ENCODE data around the gene HEATR3.
A peak's percentile ranks its signal among the peaks of the same experiment; 100 is the strongest.

HEATR3 gene

GRCh38 chr16:50066482-50067289 lies 916 bp downstream of the HEATR3 start:
- TF ChIP-seq CTCF (IDR thresholded peaks at IDR 0.05) = no peak
- Histone ChIP-seq H3K27ac (peak overlapping the region; percentile 78 to 86), H3K27me3 (no peaks in the 10 kb centered on the region), H3K9me3 (no peaks in the 10 kb centered on the region), H3K4me3 (peak overlapping the region; percentile 84 to 94), H3K4me1 (peaks cover 0 to 24% (median 12%) of the 10 kb centered on the region in 4 donors), H3K36me3 (peaks cover 0 to 18% (median 5%) of the 10 kb centered on the region in 3 donors)
- intact Hi-C loops (cut with DNase I; ENCODE audit: low total_unique reads) = no loop called here
- no peak for DNase-seq

GRCh38 chr16:50067290-50067853 lies 1.6 kb downstream of the HEATR3 start:
- no peak for DNase-seq
- H3K4me3 ChIP-seq = peak overlapping the region; percentile 84 to 94
- no peaks in the 10 kb centered on the region for H3K9me3 ChIP-seq
- peaks cover 0 to 24% (median 12%) of the 10 kb centered on the region in 4 donors for H3K4me1 ChIP-seq
- peak; percentile 21 to 25 for TF ChIP-seq CTCF (IDR thresholded peaks at IDR 0.05)
- H3K36me3 ChIP-seq = peaks cover 0 to 18% (median 5%) of the 10 kb centered on the region in 3 donors
- intact Hi-C loops (cut with DNase I; ENCODE audit: low total_unique reads) = no loop called here
- H3K27me3 ChIP-seq = no peaks in the 10 kb centered on the region
- H3K27ac ChIP-seq = no peak overlapping the region

GRCh38 chr16:50068550-50068949 lies 2.8 kb downstream of the HEATR3 start:
- H3K27ac ChIP-seq = no peak overlapping the region
- intact Hi-C loops (cut with DNase I; ENCODE audit: low total_unique reads) = no loop called here
- no peak overlapping the region for H3K4me3 ChIP-seq
- H3K9me3 ChIP-seq = no peaks in the 10 kb centered on the region
- no peaks in the 10 kb centered on the region for H3K27me3 ChIP-seq
- DNase-seq = no peak
- no peak for TF ChIP-seq CTCF (IDR thresholded peaks at IDR 0.05)
- H3K4me1 ChIP-seq = peaks cover 0 to 24% (median 12%) of the 10 kb centered on the region in 4 donors
- H3K36me3 ChIP-seq = peaks cover 0 to 18% (median 5%) of the 10 kb centered on the region in 3 donors

- Histone ChIP-seq H3K27ac (no peak overlapping the region), H3K4me3 (no peak overlapping the region), H3K27me3 (no peaks in the 10 kb centered on the region), H3K36me3 (peaks cover 0 to 18% (median 5%) of the 10 kb centered on the region in 3 donors), H3K9me3 (no peaks in the 10 kb centered on the region), H3K4me1 (peaks cover 0 to 24% (median 12%) of the 10 kb centered on the region in 4 donors)
- intact Hi-C loops (cut with DNase I; ENCODE audit: low total_unique reads) = no loop called here
- DNase-seq = no peak
- no peak for TF ChIP-seq CTCF (IDR thresholded peaks at IDR 0.05)
These were observed 3.3 kb downstream of the HEATR3 start for GRCh38 chr16:50069060-50069459.

- TF ChIP-seq CTCF (IDR thresholded peaks at IDR 0.05) = no peak
- no peak for DNase-seq
These were observed 5.4 kb downstream of the HEATR3 start for GRCh38 chr16:50071075-50071671.

More at GRCh38 chr16:50071075-50071671, 5.4 kb downstream of the HEATR3 start:
- intact Hi-C loops (cut with DNase I; ENCODE audit: low total_unique reads) = no loop called here
- Histone ChIP-seq H3K9me3 (no peaks in the 10 kb centered on the region), H3K4me3 (no peak overlapping the region), H3K27ac (no peak overlapping the region), H3K27me3 (no peaks in the 10 kb centered on the region), H3K36me3 (peaks cover 0 to 25% (median 5%) of the 10 kb centered on the region in 3 donors), H3K4me1 (peaks cover 0 to 24% (median 12%) of the 10 kb centered on the region in 4 donors)
